Hippocampal formation (tissue), 2 donors: ENCODE results near the gene TUBB1.
A peak's percentile ranks its signal among the peaks of the same experiment; 100 is the strongest.
"Not testable (repeated sequence)": the region's sequence is repeated elsewhere in the genome, so short reads cannot be mapped to it uniquely, and the experiment has no call there.

ENCODE experiments used
- DNase-seq, 2 donors: peaks; one replicate each; lab custom pipeline; 2025; lab: John Stamatoyannopoulos, UW

Gene TUBB1

DNA sequence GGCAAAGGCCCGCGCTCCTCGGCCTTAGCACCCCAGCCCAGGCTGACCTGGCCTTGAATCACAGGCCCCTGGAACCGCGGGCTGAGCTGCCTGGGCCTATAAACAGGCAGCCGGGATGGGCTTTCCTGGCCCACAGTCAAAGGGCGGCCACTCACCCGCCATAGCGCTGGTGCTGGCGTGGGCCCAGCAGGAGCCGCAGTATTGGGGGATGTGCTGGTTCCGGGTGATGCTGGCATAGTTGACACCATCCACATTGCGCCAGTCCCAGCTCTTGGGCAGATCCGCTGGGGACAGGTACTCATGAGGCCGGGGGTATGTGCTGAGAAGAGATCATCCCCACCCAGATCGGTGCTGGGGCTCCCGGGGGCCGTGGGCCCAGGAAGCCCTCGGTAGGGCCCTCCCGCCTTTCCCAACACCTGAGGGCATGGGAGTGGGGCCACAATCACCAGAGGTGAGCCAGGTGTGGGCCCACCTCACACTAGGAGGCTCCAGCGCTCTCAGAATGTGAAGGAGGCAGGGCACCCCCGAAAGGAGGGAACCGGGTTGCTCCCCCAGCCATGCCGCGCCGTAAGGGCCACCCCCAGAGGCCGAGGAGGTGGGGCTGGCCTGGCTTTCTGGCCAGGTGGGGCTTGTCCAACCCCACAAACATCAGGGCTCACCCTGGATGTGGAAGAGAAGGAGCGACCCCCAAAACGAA is 12.9 kb upstream of the TUBB1 start:
- no peak for DNase-seq

DNA sequence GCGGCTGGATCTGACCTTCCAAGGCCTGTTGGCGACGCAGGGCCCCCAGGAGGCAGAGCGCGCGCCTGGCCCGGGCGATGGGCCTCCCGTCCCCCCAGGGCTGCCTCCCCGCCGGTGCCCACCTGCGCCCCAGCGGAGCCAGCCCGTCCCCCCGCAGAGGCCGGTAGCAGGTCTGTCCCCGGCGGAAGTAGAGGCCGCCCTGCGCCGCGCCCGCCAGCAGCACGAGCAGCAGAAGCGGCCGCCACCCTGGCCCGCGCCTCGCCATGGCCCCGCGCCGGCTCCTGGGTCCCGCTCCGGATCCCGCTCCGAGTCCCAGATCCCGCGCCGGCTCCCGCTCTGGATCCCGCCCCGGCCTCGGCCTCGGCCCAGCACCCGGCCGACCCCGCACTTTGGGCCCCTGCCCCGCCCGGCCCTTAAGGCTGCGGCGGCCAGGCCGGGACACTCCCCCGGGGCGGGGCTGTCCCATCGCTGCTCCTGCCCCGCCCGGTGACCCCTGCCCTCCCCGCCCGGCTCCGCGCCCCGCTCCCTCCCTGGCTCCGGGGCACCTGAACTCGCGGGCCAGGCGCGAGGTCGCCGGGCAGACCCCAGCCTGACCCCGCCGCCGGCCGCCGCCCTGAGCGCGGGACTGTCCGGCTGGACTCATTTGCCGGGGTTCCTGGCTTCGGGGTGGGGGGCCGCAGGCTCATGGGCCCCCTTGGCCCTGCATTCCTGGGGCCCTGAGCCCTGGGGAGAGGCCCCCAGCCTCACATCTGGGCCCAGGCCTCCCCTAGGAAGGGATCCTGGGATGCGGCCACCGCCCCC is 12.2 kb upstream of the TUBB1 start, which contains the start of gene CTSZ:
Gene CTSZ (minus strand): TSS at position 391 of the 801 bp plus-strand sequence. CDS start 126 bp downstream, at position 265.
- DNase-seq, result peak in 1 of 2 donors; percentile 16

DNA sequence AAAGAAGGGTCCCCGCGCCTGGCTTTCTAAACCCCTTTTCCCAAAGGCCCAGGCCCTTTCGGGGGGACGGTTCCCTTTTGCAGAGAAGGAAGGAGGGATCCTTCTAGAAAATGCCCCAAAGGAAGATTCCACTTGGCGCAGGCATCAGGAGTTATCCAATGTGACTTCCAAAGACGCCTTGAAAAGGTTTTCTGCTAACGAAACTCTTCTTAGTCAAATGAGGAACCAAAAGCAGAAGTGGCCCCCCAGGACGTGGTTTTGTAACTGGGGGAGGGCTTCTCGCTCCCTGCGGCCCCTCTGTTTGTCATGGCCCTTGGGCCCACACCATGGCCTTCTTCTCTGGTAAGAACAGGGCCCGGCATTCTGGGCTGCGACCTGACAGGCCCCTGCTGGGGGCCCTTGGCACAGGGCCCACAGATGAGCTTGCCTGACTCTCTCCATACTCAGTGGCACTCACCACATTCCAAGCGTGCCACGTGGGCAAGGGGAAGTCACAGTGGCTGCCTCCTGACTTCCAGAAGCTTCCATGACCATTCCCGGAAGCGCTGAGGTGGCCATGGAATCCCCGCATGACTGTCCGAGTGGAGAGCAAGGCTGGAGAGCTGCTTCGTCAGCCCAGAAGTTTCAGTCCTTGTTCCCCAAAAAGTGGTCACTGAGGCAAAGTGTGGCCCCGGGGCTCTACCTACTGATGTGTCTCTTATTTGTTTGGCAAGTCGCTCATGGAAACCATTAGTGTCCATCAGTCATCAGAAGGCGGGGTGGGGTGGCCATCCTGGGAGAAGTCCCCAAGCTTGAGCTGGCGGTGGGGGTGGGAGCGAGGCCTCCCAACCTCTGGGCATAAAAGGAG is 11.3 kb upstream of the TUBB1 start:
- peak in 1 of 2 donors; percentile 36 for DNase-seq

DNA sequence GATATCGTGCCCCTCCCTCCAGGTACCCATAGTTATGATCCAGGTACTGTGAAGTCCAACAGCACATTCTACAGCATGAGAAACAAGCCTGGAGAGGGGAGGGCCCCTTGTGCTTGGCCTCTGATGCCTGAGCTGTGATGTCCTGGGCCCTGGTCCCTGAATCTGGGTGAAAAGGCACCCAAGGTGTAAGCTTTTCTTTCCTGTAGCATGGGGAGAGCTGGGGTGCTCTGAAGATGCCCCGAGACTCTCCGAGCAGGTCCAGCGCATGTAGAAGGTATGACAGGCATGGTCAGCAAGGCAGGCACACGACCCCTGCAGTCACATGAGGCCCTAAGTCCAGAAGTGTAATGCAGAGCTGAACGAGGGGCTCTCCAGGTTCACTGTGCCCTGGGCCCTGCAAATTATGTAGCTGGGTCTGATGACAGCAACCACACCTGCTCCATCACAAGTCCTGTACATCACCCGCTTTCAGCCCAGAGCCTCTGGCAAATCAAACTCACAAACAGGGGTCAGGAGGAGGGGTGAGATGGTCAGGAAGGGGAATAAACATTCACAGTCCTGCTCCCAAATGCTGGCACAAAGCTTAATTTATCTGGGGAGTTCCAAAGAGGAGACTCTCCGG is 10.4 kb upstream of the TUBB1 start:
- DNase-seq, result no peak

DNA sequence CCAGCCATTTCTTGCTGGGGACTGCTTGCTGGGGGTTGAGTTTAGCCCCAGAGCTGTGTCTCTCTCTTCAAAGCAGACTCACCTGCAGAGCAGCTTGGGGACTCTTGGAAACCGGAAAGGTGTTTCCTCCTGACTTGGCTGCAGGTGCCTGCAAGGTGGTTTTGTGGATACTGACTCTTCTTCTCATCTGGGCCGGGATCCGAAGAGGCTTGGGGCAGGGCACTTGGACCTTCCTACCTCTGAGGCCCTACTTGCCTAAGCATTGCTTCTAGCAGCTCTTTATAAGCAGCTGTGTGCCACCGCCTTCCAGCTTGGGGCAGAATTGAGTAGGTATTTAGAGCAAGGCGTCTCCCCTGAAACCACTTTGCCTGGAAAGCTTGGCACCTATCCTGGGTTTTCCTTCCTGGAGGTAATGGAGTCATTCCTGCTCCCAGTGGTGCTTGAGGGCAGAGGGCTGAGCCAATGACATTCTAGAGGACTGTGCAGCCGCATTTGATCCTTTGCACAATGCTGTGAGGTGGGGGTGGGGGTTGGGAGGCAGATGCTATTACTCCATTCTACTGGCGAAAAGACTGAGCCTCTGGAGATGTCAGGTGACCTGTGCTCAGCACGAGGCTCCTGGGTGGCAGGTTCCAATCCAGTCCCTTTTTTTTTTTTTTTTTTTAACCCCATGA is 8.8 kb upstream of the TUBB1 start:
- DNase-seq, result no peak

DNA sequence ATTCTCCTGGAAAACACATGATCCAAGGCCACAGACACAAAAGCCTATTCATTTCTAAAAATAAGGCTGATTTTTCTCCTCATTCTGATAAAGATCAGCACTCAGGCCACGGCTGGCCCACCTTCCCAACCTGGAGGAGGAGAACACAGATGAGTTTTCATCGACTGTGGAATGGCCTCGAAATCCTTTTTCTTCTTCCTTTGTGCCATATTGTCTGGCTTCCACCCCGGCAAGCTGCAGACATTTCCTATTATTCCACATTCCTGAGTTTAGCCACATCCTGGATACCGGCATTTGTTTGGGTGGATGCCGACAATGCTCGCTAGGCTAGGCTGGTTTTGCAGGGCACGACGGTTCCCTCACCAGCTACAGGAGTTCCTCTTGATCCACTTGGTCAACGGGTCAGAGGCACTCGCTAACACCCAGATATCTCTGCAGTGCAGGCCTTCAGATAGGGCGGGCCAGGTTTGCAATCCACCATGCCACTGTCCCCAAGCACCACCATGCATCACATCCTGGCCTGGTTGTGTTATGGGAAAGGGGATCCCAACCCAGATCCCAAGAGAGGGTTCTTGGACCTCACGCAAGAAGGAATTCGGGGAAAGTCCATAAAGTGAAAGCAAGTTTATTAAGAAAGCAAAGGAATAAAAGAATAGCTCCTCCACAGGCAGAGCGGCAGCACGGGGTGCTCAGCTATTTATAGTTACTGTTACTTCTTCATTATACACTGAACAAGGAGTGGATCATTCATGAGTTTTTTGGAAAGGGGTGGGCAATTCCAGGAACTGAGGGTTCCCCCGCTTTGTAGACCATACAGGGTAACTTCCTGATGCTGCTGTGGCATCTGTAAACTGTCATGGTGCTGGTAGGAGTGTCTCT is 8.0 kb upstream of the TUBB1 start:
- peak in 1 of 2 donors; percentile 21 for DNase-seq

DNA sequence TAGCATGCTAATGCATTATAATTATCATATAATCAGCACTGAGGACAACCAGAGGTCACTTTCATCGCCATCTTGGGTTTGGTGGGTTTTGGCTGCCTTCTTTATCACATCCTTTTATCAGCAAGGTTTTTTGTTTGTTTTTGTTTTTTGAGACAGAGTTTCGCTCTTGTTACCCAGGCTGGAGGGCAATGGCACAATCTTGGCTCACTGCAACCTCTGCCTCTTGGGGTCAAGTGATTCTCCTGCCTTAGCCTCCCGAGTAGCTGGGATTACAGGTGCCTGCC is 7.4 kb upstream of the TUBB1 start:
- not testable (repeated sequence) for DNase-seq

DNA sequence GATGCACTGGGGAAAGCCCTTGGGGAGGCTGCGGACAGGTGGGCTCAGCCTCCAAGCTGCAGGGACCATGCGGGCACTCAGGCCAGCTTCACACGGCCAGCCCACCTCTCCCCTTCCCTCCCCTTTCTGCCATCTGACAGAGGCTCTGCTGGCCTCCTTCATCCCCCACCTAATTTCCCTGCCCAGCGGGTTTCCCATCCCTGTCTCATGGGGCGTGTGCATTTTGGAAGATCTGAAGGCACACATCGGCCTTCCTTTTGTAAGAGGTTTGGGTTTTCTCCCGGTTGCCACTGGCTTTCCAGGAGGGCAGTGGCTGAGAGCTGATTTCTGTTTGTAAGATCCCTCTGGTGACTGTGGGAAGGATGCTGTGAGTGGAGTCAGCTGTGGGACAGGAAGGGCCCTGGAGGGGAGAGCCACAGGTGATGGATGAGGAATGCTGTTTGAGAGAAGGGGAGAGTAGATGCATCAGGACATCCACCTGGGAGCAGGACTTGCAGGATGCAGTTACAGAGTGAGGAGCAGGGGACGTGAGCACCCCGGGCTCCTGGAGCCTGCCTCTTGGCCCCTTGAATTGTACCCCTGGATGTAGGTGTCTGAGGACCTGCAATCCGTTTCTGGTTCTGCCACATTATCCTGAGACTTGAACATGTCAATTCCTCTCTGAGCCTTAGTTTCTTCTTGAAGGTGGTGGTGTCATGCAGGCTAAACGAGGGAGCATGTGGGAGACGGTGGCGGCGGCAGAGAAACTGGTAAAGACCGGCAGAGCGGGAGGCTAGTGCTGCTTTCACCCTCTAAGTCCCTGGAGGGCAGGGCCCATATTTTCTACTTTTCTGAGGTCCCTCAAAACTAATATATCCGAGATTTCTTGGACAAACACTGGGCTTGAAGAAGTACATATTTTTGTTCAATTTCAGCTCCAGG is 5.9 kb upstream of the TUBB1 start:
- no peak for DNase-seq

DNA sequence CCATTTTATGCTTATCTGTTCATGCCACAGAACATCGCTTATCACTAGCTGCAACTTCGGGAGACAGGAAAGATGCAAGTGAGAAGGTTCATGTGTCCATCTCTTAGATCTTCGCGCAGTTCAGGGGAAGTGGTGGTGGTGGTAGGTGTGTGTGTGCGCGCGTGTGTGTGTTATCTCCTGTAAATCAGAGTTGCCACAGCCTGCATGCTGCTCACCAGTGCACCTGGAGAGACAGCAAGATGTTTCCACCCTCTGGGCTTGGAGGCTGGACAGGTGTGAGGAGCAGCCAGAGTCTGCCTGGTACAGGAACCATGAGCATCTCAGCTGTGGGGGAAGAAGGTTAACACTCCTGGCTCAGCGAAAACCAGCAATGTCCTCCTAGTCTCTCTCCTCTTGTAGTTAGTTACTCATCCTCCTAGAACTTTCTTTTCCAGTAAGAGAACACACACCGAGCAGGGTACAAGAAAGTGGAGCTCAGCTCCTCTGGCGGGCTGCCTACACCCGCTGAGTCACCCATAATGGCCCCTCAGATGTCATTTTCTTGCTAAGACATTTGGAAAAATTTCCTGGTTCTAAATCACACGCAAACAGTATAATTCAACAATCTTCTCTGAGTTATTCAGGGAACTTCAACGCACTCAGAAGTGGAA is 5.1 kb upstream of the TUBB1 start:
- DNase-seq, result no peak

DNA sequence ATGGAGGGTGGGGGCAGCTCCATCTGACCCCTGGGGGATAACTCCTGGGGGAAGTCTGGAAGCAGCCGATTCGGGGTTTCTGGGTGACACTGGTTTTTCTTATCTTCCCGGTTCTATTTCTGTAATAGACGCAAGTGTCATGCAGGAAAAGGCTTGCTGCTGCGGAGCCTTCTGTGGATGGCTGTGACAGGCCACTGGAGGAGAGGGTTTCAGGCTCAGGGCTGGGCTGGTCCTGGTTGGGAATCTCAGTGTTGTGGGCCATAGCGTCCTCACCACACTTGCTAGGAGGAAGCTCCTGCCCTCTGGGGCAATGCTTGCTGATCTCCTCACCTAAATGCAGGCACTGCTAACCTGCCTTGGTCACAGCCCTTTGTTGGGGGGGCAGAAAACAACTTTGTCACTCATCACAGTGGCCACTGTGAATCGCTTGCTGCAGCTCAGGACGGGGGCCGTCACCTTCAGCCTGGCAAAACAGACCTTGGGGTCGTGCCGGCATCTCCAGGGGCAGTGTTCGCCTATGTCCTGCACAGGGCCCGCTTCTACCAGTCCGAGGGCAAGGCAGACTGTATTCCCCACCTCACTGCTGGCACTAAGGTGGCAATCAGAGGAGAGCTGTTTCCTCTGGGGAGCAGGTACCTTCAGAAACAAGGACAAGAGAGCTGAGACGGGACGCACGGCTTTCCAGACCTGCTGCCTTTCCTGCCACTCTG is 4.4 kb upstream of the TUBB1 start:
- DNase-seq, result no peak

DNA sequence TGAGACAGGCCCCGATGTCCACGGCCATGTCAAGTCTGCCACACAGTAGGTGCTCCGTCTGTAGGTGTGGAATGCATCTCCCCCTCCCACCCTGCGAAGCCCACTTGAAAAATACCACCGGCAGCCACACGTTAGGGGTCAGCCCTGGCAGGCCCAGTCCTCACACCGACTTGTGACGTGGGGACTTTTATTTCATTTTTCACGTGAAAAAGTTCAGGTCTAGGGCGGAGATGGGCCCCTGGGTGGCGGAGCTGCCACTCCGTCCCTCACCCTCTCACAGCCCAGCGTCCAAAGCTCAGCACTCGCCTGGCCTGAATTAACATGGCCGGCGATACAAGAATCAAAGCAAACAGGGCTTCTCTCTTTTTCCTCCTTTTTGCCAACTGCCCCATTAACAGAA is 3.8 kb upstream of the TUBB1 start:
- DNase-seq, result no peak

DNA sequence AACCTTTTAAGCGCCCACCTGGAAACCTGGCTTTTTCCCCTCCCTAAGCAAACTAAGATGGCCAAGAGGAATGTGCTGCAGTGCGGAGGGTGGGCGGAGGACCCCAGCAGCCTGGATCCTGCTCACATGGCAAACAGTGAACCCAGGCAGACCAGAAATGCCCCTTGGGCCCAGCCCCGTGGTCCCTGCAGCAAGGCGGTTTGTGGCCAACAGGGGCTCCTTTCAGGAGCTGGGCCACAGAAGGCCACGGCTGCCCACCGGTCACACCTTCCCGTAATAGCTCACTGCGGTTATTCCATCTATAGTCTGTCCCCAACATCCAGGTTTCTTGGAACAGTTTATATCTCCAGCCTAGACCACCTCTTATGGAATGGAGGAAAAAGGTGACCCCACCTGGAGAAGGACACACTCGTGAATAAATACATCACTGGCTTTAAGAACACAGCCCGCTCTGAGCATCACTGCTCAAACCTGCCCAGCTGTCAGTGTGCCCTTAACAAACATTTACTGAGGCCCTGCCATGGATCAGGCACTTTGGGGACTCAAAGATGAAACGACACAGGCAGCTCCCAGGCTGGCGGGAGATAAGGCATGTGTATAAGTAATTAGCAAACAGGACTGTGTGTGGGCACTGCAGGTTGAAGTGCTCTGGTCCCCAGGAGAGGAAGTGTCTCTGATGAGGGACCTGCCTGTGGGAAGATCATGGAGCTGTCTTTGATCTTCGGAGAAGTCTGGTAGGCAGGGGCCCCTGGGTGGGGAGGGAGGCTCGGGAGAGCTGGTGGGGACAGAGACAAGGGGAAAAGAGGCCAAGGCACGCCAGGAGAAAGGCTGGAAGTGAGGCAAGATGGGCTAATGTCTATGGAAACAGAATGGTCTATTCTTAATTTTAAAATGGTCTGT is 3.2 kb upstream of the TUBB1 start:
- no peak for DNase-seq

DNA sequence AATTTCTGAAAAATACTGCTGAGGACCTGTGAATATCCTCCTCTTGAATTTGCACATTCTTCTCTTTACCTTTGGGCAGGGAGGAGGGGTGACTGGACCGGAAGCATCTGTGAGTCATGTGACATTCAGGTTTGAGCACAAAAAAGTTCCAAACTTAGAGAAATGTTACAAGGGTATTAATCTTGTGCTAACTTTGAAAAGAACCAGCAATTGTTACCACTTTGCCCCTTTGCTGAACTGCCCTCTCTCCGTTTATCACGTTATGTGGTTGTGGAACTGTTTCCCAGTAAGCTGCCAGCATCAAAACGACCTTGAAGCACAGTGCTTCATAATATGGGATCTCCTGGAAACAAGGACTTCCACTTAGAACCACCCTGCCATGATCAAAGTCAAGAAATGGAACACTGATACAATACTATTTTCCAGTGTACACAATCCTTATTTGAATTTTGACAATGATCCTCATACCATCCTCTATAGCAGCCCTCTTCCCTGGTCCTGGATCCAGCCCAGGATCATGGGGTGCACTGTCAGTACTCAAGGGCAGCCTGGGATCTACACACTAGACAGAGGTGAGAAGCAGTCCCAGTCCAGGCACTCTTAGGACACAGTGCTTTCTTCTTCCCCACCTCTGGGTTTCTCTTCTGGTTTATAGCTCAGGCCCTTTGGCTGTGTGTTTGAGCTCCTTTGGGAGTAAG is 2.3 kb upstream of the TUBB1 start:
- DNase-seq, result no peak

DNA sequence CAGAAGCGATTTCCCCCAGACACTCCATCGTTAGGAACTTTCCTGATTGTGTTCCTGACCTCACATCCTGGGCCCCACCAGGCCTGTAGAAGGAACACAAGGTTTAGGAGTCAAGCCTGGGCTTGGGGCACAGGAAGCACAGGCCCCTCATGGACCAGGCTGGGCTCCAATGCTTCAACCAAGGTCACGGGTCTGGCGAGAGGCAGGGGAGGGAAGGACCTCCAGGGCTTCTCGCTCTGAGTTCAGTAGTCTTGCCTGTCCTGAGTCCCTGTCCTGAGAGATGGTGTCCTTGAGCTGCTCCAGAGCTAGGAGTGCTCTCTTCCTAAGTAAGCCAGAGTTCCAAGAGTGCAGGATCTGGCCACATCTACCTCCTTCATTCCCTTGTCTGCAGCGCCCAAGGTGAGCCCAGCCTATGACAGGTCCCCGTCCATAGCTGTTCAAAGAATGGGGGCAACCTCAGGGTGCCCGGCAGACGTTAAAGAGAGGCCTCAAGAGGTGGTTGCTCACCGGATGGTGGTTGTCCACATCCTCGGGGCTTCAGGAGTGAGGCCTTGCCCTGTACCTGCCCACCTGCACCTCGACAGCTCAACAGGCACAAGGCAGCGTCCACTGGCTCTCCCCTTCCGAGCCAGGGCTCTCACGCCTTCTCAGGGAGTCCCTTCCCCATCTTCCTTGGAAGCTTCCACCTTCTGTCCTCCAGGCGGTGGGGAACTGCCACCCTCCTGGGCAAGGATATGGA is 1.6 kb upstream of the TUBB1 start:
- no peak for DNase-seq

DNA sequence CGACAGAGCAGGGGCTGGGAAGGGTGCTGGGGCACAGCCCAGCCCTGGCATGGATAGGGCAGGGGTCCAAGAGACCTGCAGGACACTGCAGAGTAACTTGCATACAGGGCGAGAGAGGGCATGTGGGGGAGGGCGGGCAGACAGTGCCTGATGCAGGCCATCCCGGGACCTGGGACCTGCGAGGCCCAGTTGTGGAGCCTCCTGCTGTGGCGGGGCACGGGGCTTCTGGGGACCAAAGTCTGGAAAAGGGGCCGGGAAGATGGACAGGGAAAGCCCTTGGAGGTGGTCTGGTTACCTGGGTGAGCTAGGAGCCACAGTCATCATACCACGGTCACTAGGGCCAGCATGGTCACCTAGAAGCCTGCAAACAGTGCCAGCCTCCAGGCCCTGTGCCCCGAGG is 412 bp upstream of the TUBB1 start:
- DNase-seq, result no peak
